T-cell (primary cell): Measurements from ENCODE around the gene CCDC146. TPM values are rescaled to one million over a fixed set of nuclear protein-coding genes. Genes with fewer than 3 reads are reported as not detected.

Source experiments
- ATAC-seq, 4 experiments: fragments of 200-7000 bp in 3 of 4; fragments of 150-1000 bp in 1 of 4; cut with Tn5 transposase; replicated peaks in 1 of 4; 1 replicate in 3 of 4; 2 replicates in 1 of 4; pipeline ENCODE4 v1.10.0; 2021; ENCODE audit warnings: moderate library complexity in 3 of 4, mild to moderate bottlenecking in 2 of 4, moderate number of reproducible peaks in 1 of 4
- CTCF ChIA-PET, 2 donors: fragments of 300-600 bp; sonication (Branson Sonifier 250); formaldehyde crosslinking; loops; one replicate each; lab custom pipeline; 2022; ENCODE audit warnings: antibody characterized with exemption in 2 of 2; lab: Charles Lee
- POLR2A ChIA-PET, 2 donors: fragments of 300-600 bp; sonication (Branson Sonifier 250); formaldehyde crosslinking; loops; one replicate each; lab custom pipeline; 2022; ENCODE audit warnings: antibody characterized with exemption in 2 of 2; lab: Charles Lee
- DNase-seq, 35 experiments: peaks; one replicate each; pipeline versions ENCODE4 v3.0.0 to v3.0.0-alpha.2; 2013 to 2023
- H3K27ac ChIP-seq: one replicate; pipeline ENCODE4 v1.5.1; 2013; ENCODE audit warnings: low read length
- H3K27me3 ChIP-seq, 2 experiments: replicated peaks in 1 of 2; 1 replicate in 1 of 2; 2 replicates in 1 of 2; pipeline versions ENCODE4 v1.6.1 to v1.7.0; 2013; ENCODE audit warnings: low read length in 1 of 2, mixed read lengths in 1 of 2; ENCODE audit not compliant: control insufficient read depth in 2 of 2, insufficient read depth in 2 of 2; ENCODE audit errors: extremely low read depth in 1 of 2
- H3K36me3 ChIP-seq, 2 donors: 1 replicate in 1 of 2; 2 replicates in 1 of 2; pipeline versions ENCODE4 v1.6.1 to v1.7.0; 2013; ENCODE audit warnings: low read length in 1 of 2; ENCODE audit not compliant: control insufficient read depth in 2 of 2, insufficient read depth in 1 of 2; ENCODE audit errors: extremely low read depth in 1 of 2
- H3K4me1 ChIP-seq, 2 experiments: 1 replicate in 1 of 2; 2 replicates in 1 of 2; pipeline versions ENCODE4 v1.6.1 to v1.7.0; 2013; ENCODE audit warnings: low read length in 2 of 2, mixed read lengths in 1 of 2; ENCODE audit not compliant: insufficient read depth in 2 of 2, control insufficient read depth in 1 of 2; ENCODE audit errors: extremely low read depth in 1 of 2
- H3K4me3 ChIP-seq, 2 donors: 1 replicate in 1 of 2; 2 replicates in 1 of 2; pipeline versions ENCODE4 v1.5.1 to v1.7.0; 2013; ENCODE audit warnings: mild to moderate bottlenecking in 2 of 2, low read length in 1 of 2, moderate library complexity in 1 of 2; ENCODE audit not compliant: control insufficient read depth in 1 of 2; ENCODE audit errors: extremely low read depth in 1 of 2
- H3K9me3 ChIP-seq: 2 replicates; pipeline ENCODE4 v1.7.0; 2013
- H3K27ac Mint-ChIP-seq, 2 donors: one replicate each; pipeline ENCODE4 v1.8.0; 2020 to 2021; ENCODE audit warnings: mild to moderate bottlenecking in 2 of 2, mixed read lengths in 2 of 2
- H3K27me3 Mint-ChIP-seq, 2 donors: one replicate each; pipeline ENCODE4 v1.8.0; 2021 to 2022; ENCODE audit warnings: mixed read lengths in 2 of 2
- H3K36me3 Mint-ChIP-seq: one replicate; pipeline ENCODE4 v1.8.0; 2021; ENCODE audit warnings: mixed read lengths
- H3K4me1 Mint-ChIP-seq, 3 donors: one replicate each; pipeline ENCODE4 v1.8.0; 2020 to 2022; ENCODE audit warnings: mixed read lengths in 3 of 3, mild to moderate bottlenecking in 1 of 3
- H3K4me3 Mint-ChIP-seq, 3 donors: one replicate each; pipeline ENCODE4 v1.8.0; 2020 to 2022; ENCODE audit warnings: mild to moderate bottlenecking in 3 of 3, mixed read lengths in 3 of 3, moderate library complexity in 3 of 3
- H3K9me3 Mint-ChIP-seq, 3 donors: one replicate each; pipeline ENCODE4 v1.8.0; 2020 to 2022; ENCODE audit warnings: mixed read lengths in 3 of 3
- WGBS: methylation state at CpG from one replicate; pipeline ENCODE4 v1.1.5; 2013; ENCODE audit warnings: missing lambda C conversion rate; ENCODE audit not compliant: insufficient coverage; 5-methylcytosine and 5-hydroxymethylcytosine counted together
- total RNA-seq, 35 experiments: library from RNA in 6 of 35; stranded (reverse) in 6 of 35; fragments of 120-200 nt in 1 of 35; gene quantifications; one replicate each; pipeline versions ENCODE4 v1.2.1 to v1.2.4 and lab custom pipeline; 2013 to 2026

CCDC146 gene
- total RNA-seq, 5 donors from 2014 or later (not counting 1 experiment from before 2014, with no cell fraction given) = 10.6 to 14.7 (median 14.1) TPM

- DNase-seq (no peak), ATAC-seq (no peak)
- Mint-ChIP-seq H3K9me3 (peaks cover 16 to 38% (median 22%) of the 10 kb centered on the region in 3 donors), H3K4me3 (no peak overlapping the region), H3K36me3 (peaks cover 91% of the 10 kb centered on the region), H3K27ac (no peak overlapping the region), H3K4me1 (peaks cover 0 to 3% (median 0%) of the 10 kb centered on the region in 3 donors), H3K27me3 (no peaks in the 10 kb centered on the region)
- Histone ChIP-seq H3K4me3 (no peak overlapping the region), H3K36me3 (peaks cover 0 to 14% of the 10 kb centered on the region in 2 donors), H3K27ac (no peak overlapping the region), H3K4me1 (no peaks in the 10 kb centered on the region), H3K9me3 (no peaks in the 10 kb centered on the region), H3K27me3 (no peaks in the 10 kb centered on the region)
- POLR2A ChIA-PET = no interaction called here
- WGBS = 81% methylated on average over 12 of the region's 17 CpGs
- CTCF ChIA-PET = interaction anchor here (0.5 to 0.6 kb wide), 2 partner anchors 601 to 1017 kb away, joined by 3 to 4 read pairs; no protein-coding TSS in a partner anchor
Measured at GRCh38 chr7:77306231-77307067, 184.0 kb downstream of the CCDC146 start.

GRCh38 chr7:77308792-77309191 is 186.4 kb downstream of the CCDC146 start:
- Histone ChIP-seq H3K36me3 (peaks cover 0 to 33% of the 10 kb centered on the region in 2 donors), H3K9me3 (no peaks in the 10 kb centered on the region), H3K4me3 (no peak overlapping the region), H3K27ac (no peak overlapping the region), H3K27me3 (no peaks in the 10 kb centered on the region), H3K4me1 (no peaks in the 10 kb centered on the region)
- Mint-ChIP-seq H3K36me3 (peaks cover 91% of the 10 kb centered on the region), H3K9me3 (peaks cover 8 to 19% (median 9%) of the 10 kb centered on the region in 3 donors), H3K4me1 (peaks cover 0 to 3% (median 0%) of the 10 kb centered on the region in 3 donors), H3K27ac (no peak overlapping the region), H3K27me3 (no peaks in the 10 kb centered on the region), H3K4me3 (no peak overlapping the region)
- ChIA-PET CTCF (no interaction called here), POLR2A (no interaction called here)
- no peak for DNase-seq
- no peak for ATAC-seq
- 90% methylated on average over 4 of the region's 4 CpGs for WGBS

GRCh38 chr7:77309714-77310220 is 187.4 kb downstream of the CCDC146 start:
- no peaks in the 10 kb centered on the region for H3K4me1 ChIP-seq
- H3K9me3 Mint-ChIP-seq = peaks cover 2 to 10% (median 4%) of the 10 kb centered on the region in 3 donors
- ChIA-PET POLR2A (no interaction called here), CTCF (no interaction called here)
- no peak overlapping the region for H3K4me3 ChIP-seq
- no peak overlapping the region for H3K27ac Mint-ChIP-seq
- DNase-seq (no peak), ATAC-seq (no peak)
- H3K27me3 ChIP-seq = no peaks in the 10 kb centered on the region
- peaks cover 0 to 40% of the 10 kb centered on the region in 2 donors for H3K36me3 ChIP-seq
- H3K27me3 Mint-ChIP-seq = no peaks in the 10 kb centered on the region
- H3K4me3 Mint-ChIP-seq = no peak overlapping the region
- peaks cover 0 to 3% (median 0%) of the 10 kb centered on the region in 3 donors for H3K4me1 Mint-ChIP-seq
- no peaks in the 10 kb centered on the region for H3K9me3 ChIP-seq
- no peak overlapping the region for H3K27ac ChIP-seq
- WGBS = no CpG with 5 or more reads among the region's 1 CpG
- H3K36me3 Mint-ChIP-seq = peaks cover 91% of the 10 kb centered on the region

GRCh38 chr7:77310982-77311381 is 188.6 kb downstream of the CCDC146 start:
- Histone ChIP-seq H3K27ac (no peak overlapping the region), H3K27me3 (no peaks in the 10 kb centered on the region), H3K4me3 (no peak overlapping the region), H3K9me3 (no peaks in the 10 kb centered on the region), H3K4me1 (no peaks in the 10 kb centered on the region), H3K36me3 (peaks cover 0 to 40% of the 10 kb centered on the region in 2 donors)
- DNase-seq (no peak), ATAC-seq (no peak)
- no peaks in the 10 kb centered on the region for H3K27me3 Mint-ChIP-seq
- H3K4me3 Mint-ChIP-seq = no peak overlapping the region
- CTCF ChIA-PET = interaction anchor here in 1 of 2 donors (0.7 kb wide), 1 partner anchor 31 kb away, joined by 3 read pairs; no protein-coding TSS in a partner anchor
- no CpG with 5 or more reads among the region's 5 CpGs for WGBS
- POLR2A ChIA-PET = no interaction called here
- no peak overlapping the region for H3K27ac Mint-ChIP-seq
- peaks cover 0 to 3% (median 0%) of the 10 kb centered on the region in 3 donors for H3K4me1 Mint-ChIP-seq
- no peaks in the 10 kb centered on the region for H3K9me3 Mint-ChIP-seq
- H3K36me3 Mint-ChIP-seq = peaks cover 89% of the 10 kb centered on the region

- POLR2A ChIA-PET = no interaction called here
- CTCF ChIA-PET = no interaction called here
- H3K9me3 Mint-ChIP-seq = no peaks in the 10 kb centered on the region
- no peaks in the 10 kb centered on the region for H3K4me1 Mint-ChIP-seq
- Histone ChIP-seq H3K4me3 (no peak overlapping the region), H3K4me1 (no peaks in the 10 kb centered on the region), H3K9me3 (no peaks in the 10 kb centered on the region), H3K27me3 (no peaks in the 10 kb centered on the region), H3K27ac (no peak overlapping the region), H3K36me3 (peaks cover 0 to 43% of the 10 kb centered on the region in 2 donors)
- peaks cover 88% of the 10 kb centered on the region for H3K36me3 Mint-ChIP-seq
- no CpG with 5 or more reads among the region's 2 CpGs for WGBS
- H3K27ac Mint-ChIP-seq = no peak overlapping the region
- no peak overlapping the region for H3K4me3 Mint-ChIP-seq
- H3K27me3 Mint-ChIP-seq = no peaks in the 10 kb centered on the region
- DNase-seq (no peak), ATAC-seq (no peak)
Measured at GRCh38 chr7:77313085-77313484, 190.7 kb downstream of the CCDC146 start.

- H3K9me3 ChIP-seq = no peaks in the 10 kb centered on the region
- H3K36me3 ChIP-seq = peaks cover 0 to 40% of the 10 kb centered on the region in 2 donors
- no peak for DNase-seq
- POLR2A ChIA-PET = no interaction called here
- Mint-ChIP-seq H3K9me3 (no peaks in the 10 kb centered on the region), H3K27me3 (no peaks in the 10 kb centered on the region), H3K4me3 (no peak overlapping the region), H3K27ac (no peak overlapping the region), H3K36me3 (peaks cover 88% of the 10 kb centered on the region), H3K4me1 (no peaks in the 10 kb centered on the region)
- H3K4me3 ChIP-seq = no peak overlapping the region
- H3K27ac ChIP-seq = no peak overlapping the region
- WGBS = 89% methylated on average over 3 of the region's 5 CpGs
- CTCF ChIA-PET = no interaction called here
- no peaks in the 10 kb centered on the region for H3K27me3 ChIP-seq
- no peaks in the 10 kb centered on the region for H3K4me1 ChIP-seq
- ATAC-seq = no peak
Measured at GRCh38 chr7:77313876-77314480, 191.6 kb downstream of the CCDC146 start.
